UCSD-AML1 (cell line): Measurements from ENCODE around the gene SETD4.

Experiments
- DNase-seq: peaks from one replicate; lab custom pipeline; 2025; ENCODE audit not compliant: unreplicated experiment; lab: John Stamatoyannopoulos, UW

Gene SETD4

DNA sequence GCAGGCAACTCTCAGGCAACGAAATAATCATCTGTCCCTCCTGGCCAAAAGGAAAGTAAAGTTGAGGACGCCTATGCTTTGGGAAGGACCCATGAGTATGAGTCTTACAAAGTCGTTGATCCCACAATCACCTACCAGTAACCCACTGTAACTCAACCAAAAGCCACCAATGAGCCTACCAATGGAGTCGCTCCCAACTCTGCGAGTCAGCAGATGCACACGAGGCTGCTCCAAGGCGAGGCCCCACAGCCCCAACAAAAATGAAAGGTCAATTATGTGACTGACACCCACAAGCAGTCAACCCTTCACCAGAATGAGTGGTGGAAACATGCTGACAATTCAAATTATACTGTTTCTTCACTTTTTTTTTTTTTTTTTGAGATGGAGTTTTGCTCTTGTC, 12.0 kb downstream of the SETD4 start:
- DNase-seq = no peak

DNA sequence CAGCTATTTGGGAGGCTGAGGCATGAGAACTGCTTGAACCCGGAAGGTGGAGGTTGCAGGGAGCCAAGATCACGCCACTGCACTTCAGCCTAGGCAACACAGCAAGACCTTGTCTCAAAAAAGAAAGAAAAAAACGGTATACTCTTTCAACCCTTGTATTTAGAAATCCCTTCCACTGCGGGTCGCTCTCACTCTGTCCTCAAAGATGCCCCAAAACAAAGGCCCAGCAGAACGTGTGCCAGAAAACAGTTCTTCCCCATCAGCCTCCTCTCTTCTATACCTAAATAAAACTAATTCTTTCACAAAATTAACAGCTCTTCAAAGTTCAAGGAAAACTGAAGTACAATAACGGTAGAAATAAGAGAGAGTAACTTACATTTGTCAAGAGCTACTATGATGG, 13.2 kb downstream of the SETD4 start:
- DNase-seq = no peak

GRCh38 chr21:36045993-36046392, 14.3 kb downstream of the SETD4 start:
- DNase-seq = no peak

DNA sequence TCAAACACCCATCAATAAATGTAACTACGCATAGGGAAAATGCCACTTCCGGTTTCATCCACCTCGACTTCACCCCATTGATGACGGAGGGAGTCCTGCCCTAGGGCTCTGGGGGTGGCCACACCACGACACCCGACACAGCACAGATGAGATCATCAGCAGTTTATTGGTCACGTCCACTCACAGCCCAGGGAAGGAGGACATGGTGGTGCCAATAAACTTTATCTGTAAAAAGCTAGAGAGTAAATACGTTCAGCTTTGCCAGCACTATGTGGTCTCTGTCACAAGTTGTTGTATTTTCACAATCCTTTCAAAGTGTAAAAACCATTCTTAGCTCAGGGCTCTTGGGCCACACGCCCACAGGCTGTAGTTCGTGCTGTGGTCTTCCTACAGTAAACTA, 16.3 kb downstream of the SETD4 start:
- DNase-seq = no peak

DNA sequence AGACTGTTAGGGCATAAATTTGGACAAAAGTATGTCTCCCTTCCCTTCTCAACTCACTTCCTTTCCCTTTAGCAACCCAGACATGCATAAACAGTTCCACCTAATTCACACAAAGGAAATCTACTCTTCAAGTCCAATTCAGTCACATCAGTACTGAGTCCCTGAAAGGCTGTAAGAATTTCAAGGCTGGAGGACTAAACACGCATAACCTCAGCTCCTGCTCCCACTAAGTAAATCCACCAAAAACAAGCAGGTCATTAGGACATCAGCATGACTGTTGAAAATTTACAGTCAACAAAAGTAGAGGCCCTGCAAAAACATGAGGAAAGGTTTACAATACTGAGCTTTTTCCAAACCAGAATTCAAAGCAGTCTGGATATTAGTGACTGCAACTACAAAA, 18.4 kb downstream of the SETD4 start:
- no peak for DNase-seq

GRCh38 chr21:36040389-36040788, 19.9 kb downstream of the SETD4 start:
- DNase-seq = no peak

DNA sequence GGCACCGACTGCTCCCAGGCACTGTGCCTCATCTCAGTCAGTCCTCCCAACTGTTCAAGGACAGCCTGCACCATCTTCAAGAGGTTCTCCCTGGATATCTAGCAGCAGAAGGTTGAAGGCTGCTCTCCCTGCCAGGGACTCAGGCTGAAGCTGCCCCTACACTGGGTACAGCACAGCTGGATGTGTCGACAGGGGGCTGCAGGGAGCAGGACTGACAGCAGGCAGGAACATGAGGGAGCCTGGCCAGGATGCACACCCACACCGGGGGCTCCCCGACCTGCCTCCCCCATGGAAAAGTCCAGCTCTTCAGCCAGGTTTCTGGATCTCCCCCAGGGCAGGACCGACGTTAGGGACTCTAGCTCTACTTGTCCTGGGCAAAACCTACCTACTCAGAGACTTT, 20.5 kb downstream of the SETD4 start:
- DNase-seq = no peak

DNA sequence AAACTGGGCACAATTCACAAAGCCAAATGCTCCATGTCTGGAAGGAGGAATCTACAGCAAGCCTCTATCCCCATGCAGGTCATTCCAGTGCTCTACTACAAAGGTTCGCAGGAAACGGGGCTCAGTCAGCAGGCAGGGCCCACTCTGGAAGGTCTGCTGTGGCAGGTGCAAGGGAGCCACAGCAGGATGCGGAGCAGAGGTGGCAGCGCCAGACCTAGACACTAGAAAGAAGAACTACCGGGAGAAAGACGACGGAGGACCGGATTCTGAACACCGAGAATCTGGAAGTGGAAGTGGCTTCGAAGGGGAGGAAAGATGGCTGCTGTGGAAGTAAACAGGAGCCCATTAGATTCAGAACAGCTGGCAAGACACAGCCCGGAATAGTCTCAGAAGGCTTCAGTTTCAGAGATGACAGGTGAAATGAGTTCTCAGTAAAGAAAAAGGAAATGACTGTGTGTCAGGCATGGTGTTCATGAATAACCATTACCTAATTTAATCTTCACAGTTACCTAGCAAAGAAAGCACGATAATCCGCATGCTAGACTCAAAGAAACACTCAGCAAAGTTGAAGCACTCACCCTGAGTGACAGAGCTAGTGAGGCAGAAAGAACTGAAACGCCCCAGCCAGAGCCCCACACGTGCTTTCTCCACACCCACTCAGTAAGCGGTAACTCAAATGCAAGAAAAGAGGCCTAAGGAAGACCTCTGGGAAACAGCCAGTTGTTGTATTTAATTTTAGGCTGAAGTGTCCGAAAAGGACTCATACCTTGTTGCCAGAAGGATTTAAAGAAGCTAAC, 21.4 kb downstream of the SETD4 start:
- no peak for DNase-seq

DNA sequence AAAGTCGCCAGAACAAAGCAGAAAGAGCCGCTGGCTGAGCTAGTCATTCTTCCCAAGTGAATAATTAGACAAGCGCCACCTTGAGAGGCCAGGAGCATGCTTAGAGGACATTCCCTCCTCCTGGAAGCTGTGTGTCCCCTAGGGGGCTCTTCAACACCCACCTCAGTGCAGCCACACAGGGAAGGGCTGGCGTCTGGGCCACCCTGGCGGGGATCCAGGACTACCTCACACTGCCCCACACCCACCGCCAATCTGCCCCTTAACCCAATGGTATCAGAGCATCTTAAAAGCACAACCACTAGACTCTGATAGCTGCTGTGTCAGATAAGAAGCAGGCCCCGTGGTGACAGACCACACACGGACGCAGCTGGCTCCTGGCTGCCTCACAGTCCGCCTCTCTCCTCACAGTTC, 24.9 kb downstream of the SETD4 start:
- no peak for DNase-seq

DNA sequence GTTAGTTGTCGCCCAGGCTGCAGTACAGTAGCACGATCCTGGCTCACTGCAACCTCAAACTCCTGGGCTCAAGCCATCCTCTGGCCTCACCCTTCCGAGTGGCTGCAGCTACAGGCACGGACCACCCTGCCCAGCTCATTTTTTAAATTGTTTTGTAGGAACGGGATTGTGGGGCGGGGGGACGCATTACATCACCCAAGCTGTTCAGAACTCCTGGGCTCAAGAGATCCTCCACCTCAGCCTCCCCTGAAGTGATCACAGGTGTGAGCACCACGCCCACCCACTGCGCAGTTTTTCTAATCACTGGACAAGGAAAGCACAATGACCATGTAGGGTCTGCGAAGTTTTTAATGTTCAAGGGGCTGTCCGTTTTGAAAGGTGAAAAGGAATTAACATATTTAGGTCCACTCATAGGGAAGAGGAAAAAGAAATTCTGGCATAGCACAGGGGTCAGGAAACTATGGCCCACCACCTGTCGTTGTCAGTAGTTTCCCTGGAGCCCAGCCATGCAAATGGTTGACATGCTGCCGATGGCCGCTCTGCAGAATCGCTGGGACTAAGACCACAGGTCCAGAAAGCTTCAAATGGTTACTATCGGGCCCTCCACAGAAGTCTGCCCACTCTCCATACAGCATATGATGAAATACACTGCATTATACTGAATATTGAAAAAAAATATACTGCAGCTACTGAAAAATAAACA, 26.0 kb downstream of the SETD4 start:
- no peak for DNase-seq

GRCh38 chr21:36032647-36033406, 27.5 kb downstream of the SETD4 start:
- no peak for DNase-seq

DNA sequence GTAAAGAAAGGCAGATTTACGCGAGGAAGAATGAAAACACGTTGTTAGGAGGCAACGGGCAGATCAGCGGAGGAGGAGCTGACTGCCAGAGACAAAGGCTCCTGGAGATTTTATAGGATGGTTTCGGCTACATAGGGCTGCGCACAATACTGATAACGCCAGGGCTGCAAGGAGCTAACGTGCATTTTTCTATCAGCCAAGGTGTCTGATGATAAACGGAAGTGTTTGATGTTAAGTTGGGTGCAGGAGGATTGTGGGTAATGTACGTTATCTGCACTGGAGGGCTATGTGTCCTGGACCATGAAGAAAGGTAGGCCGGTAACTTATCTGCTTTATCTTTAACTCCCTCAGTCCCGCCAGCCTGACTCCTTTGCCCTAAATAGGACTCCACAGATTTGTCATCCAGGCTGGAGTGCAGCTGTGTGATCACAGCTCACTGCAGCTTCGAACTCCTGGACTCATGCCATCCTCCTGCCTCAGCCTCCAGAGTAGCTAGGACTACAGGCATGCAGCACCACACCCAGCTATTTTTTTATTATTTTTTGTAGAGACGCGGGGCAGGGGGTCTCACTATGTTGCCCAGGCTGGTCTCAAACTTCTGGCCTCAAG, 29.6 kb downstream of the SETD4 start:
- DNase-seq = no peak

GRCh38 chr21:36029309-36029708, 31.0 kb downstream of the SETD4 start:
- no peak for DNase-seq

DNA sequence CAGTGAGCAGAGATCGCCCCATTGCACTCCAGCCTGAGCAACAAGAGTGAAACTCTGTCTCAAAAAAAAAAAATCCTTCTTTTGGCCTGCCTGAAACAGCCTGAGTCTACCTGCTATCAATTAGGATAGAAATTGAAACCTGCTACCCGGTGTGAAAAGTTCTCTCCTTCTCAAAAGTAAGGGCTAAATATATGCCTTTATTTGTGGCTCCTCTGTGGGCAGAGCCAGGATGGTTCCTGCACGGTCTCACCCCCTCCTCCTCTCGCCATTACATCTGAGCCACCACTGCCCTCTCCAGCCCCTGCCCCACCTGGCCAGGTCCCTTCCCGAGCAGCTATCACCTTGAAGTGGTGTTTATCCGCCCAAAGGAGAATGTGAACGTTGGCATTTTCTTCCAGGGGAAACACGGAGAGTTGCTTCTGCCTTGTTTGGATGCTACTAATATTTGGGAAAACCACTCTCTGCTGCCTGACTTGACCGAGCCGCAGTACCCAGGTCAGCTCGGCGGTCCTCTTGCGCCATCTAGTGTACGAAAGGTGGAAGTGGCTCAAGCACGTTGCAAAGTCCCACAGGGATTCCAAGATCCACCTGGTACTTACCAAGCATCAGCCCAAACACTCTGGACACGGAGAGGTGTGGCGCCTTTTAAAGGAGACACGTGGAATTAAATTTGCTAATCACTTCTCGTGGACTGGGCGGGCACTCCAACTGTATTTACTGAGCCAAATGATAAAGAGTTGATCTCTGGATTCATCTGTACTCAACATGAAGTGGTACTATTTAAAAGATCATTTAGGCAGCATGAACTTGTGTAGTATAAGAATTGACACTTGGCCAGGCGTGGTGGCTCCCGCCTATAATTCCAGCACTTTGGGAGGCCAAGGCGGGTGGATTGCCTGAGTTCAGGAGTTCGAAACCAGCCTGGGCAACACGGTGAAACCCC, 31.9 kb downstream of the SETD4 start:
- DNase-seq = peak; percentile 48

DNA sequence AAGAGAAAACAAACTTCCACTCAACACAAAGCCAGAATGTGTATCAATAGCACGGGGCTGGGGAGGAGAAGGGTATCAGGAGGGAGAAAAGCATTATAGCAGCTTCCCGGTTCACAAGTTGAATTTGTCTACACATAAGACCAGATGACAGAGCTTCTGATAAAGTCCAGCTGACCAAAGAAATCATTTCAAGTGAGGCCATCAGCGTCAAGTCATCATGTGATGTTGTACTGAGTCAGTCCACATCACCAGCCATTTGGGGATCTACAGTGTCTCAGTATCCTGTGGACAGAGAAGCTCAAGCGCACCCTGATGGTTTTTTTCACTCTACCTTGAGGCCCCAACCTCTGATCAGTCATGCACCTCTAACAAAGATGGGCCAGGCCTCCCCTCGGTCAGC, 33.0 kb downstream of the SETD4 start:
- DNase-seq = no peak

DNA sequence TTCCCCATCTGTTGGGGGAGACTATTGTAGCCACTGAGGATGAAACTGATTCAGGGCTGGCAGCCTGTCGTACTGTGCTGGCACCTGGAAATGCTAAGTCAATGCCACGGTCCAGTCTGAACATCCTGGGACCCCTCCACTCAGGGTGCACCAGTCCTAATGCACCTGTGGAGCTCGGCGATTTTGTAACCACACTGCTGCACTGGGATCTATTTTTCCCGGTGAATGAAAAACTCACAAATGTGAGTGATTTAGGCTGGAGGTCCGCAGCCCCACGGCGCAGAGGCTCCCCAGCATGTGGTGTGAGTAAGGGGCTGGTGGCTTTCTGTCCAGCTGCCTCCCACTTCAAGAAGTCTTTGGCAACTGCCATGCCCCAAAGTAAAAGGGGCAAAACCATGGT, 35.5 kb downstream of the SETD4 start:
- DNase-seq = no peak

- no peak for DNase-seq
Measured at GRCh38 chr21:36023092-36023480, 37.2 kb downstream of the SETD4 start.

- no peak for DNase-seq
Measured at GRCh38 chr21:36022427-36023091, 37.8 kb downstream of the SETD4 start.

DNA sequence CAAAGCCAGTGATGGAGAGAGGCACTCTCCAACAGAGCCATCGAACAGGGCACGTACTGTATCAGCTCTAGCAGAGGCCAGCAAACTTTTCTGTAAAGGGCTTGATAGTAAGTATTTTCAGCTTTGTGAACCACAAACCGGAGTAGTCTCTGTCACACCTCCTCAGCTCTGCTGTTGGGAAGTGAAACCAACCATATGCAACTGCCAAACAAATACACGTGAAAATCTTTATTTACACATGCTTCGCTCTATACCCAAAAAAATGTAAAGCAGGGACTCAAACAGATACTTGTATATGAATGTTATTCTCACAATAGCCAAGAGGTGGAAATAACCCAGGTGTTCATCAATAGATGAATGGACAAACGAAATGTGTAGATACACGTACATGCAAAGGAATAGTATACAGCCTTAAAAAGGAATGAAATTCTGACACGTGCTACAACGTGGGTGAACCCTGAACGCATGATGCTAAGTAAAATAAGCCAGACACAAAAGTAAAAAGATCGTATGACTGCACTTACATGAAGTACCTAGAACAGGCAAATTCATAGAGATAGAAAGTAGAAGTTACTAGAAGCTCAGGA, 39.0 kb downstream of the SETD4 start:
- DNase-seq = no peak

DNA sequence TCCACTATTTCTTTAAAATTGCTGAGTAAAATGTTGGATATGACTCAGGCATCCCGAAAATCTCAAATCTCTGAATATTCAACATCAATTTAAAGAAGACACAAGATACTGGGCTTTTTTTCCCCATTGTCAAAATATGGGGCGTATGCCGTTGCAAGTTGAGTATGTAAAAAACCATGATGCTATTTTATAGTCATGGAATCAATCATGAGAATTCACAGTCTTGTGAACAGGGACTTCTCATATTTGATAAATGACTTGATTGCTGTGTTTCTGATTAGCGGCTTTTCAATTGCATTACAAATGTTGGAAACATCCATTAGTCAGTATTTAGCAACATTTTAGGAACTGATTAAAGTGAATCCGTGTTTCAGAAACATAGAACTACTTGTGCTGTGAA, 45.3 kb downstream of the SETD4 start:
- DNase-seq = no peak
